ENCODE data around the gene FRMD4B.

Gene FRMD4B

GRCh38 chr3:69321301-69322157, 64.4 kb downstream of the FRMD4B start:
- DNase-seq = no peak

- DNase-seq = no peak
These were observed 65.0 kb downstream of the FRMD4B start for GRCh38 chr3:69320871-69321271.

DNA sequence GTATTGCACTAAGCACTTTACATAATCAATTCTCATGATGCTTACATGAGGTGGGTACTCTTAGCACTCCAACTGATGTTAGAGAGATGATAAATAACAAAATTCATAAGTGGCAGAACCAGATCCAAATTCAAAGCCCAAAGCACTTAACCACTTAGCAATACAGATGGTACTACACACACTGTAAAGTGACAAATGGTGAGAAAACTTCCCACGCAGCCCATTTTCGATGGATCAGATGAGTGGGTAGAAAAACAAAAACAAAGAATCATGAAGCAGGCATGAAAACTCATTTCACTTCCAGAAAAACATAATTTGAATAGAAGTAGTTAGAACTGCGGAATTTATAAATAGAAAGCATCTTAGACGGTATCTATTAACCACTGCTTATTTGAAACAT, 66.2 kb downstream of the FRMD4B start:
- DNase-seq = no peak

DNA sequence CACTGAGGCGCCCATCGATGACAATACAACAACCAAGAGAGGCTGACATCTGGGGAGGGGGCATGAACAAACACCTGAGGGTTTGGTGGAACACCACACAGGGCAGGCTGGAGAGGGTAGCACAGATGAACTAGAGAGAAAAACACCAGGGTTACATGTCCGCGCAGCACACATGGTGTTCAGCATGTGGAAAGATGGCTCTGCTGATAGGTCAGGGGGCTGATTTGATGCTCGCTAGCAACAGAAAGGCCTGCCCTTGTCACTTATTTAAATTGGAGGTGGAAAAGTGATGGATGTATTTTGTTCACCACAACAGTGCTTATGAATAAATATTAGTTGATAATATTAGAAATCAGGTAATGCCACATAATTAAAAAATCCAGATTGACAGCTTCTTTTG, 67.5 kb downstream of the FRMD4B start:
- DNase-seq = no peak

GRCh38 chr3:69313251-69313650, 72.6 kb downstream of the FRMD4B start:
- DNase-seq = no peak

- no peak for DNase-seq
These were observed 76.1 kb downstream of the FRMD4B start for GRCh38 chr3:69309814-69310213.

DNA sequence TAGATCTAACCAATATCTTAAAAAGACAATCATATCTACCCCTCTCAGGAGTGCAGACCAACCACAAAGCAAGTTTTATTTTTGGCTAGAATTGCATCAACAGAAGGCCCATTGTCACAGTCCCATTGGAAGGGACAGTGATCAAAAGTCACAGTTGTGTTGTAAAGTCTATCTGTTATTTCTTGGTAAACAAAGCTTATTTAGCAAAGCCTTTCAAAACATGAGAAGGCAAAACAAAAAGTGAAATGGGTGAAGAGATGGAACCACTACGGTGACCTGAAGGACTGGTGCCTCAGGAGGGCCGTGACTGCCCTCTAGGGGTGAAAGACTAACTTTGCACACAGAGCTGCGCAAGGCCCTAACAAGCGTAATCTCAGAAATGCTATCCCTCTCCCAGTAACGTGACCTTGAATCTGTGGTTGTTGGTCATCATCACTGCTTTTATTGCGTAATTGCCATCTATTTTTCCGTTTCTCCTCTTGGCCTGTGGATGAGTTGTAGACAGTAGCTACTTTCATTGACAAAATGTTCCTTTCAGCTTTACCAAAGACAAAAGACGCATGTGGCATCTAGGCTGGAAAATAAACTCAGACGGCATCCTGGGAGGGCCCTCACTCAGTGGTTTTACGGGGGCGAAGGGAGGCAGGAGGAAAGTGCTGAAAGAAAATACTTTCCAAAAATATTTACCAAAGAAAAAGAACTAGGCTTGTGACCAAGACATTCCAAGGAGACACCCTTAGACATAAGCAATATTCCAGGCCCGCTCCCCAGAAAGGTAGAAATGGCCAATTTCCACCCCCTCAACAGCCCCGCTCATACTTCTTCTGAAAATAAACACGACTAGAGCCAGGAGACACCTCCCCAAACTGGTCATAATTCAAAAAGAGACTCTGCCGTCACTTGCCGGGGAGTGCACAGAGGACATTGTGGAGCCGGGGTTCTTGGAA, 79.4 kb downstream of the FRMD4B start:
- peak; percentile 75 to 76 for DNase-seq

GRCh38 chr3:69305011-69305410, 80.9 kb downstream of the FRMD4B start:
- no peak for DNase-seq

GRCh38 chr3:69304396-69304795, 81.5 kb downstream of the FRMD4B start:
- DNase-seq = no peak

DNA sequence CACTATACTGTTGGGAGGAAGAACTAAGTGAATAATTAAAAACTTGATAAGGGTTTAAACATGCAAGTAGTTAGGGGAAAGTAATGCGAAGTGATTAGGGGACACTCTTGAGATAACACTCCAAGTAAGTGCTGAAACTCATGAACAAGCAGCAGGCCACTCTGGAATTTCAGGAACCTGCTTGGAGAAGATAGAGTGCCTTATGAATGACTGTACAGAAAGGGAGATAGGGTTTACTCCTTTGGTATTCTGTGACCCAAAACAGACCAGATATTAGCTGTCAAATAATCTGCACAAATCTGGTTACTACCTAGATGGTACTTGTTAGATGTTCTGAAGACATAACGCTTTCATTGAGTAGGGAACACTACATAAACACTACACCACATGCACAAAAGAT, 85.6 kb downstream of the FRMD4B start:
- DNase-seq = no peak

GRCh38 chr3:69299344-69299743, 86.5 kb downstream of the FRMD4B start:
- no peak for DNase-seq

DNA sequence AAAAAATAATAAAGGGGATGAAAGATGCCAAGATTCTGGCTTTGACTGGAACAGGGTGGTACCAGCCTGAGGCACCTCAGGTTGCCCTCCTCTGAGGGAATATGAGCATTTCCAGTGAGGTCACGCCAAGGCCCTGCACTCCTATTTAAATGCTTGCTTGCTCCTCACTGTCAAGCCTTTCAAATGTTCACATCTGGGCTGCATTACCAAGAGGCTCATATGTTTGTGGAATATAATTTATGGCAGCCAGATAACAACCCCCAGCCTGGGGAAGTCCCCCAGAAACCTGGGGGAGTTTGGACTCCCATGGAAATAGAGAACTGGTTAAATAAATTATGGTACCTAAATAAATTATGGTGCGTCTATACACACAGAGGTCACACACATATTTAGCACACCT, 88.4 kb downstream of the FRMD4B start:
- DNase-seq = no peak

GRCh38 chr3:69296995-69297394, 88.9 kb downstream of the FRMD4B start:
- DNase-seq = no peak

- no peak for DNase-seq
These were observed 91.7 kb downstream of the FRMD4B start for GRCh38 chr3:69294014-69294766.

- no peak for DNase-seq
These were observed 92.8 kb downstream of the FRMD4B start for GRCh38 chr3:69292959-69293574.

- DNase-seq = no peak
These were observed 93.7 kb downstream of the FRMD4B start for GRCh38 chr3:69292185-69292584.

- DNase-seq = no peak
These were observed 95.5 kb downstream of the FRMD4B start for GRCh38 chr3:69290430-69290829.

GRCh38 chr3:69290006-69290405, 95.9 kb downstream of the FRMD4B start:
- DNase-seq = no peak

DNA sequence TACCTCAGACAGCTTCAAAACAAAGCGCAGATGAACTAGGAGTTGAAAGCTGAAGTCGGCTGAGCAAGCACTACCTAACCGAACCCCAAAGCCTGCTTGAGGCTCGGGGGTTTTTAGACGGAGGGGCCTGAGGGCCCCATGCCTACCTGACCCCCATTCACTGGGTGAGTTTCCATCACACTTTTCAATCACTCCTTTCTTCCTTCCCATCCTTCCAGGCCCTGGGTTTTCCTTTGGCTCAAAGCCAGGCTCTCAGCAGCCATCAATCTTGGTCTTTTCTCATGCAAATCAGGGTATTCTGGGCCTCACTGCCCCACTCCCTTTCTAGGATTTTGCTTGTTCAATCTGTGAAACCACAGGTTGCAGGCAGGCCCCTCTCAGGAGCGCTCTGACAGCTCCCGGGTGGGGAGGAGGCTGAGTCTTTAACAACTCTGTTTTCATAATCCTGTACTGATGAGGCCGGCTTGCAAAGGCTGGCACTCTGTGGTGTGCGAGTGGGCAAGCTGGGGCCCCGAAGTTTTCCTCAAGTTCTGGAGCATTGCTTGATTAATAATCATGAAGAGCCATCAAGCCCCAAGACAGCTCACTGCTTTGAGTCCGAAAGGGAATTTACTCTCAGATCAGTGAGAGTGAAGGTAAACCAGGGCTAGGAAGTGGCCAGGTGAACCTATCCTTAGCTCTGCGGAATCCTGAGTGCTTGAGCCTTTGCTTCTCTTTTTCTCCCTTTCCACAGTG, 97.6 kb downstream of the FRMD4B start:
- peak; percentile 73 to 75 for DNase-seq

GRCh38 chr3:69283913-69284611, 101.8 kb downstream of the FRMD4B start:
- DNase-seq = no peak

DNA sequence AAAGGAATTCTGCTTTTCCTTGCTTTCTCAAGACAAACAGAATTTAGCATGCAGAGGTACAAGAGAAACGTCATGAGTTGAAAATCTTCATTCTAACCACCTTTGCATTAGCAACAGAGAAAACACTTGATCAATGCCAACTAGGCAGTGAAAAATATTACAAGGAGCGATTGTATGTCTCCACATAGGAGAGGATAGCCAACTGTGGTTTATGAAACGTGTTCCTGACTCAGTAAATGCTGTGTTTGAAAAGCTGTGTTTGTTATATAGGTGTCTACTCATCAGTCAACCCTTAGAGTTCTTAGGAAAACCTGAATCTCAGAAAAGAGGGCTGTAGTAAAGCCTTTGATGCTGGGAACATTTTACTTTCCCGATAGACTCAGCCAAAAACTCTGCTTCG, 102.4 kb downstream of the FRMD4B start:
- DNase-seq = no peak
